GM21825 (cell line): ENCODE data around the gene DNAH1.

Experiments
- ATAC-seq: cut with Tn5 transposase; IDR thresholded peaks from one replicate; pipeline ENCODE4 v1.9.1; 2021; ENCODE audit warnings: mild to moderate bottlenecking, moderate library complexity; ENCODE audit not compliant: unreplicated experiment

DNAH1 gene

GRCh38 chr3:52432225-52432624 lies 116.1 kb downstream of the DNAH1 start:
- ATAC-seq, result no peak

- no peak for ATAC-seq
Measured at GRCh38 chr3:52432691-52433141, 116.6 kb downstream of the DNAH1 start.

GRCh38 chr3:52433328-52433995 lies 117.3 kb downstream of the DNAH1 start:
- no peak for ATAC-seq

- ATAC-seq, result no peak
Measured at GRCh38 chr3:52433996-52434479, 117.9 kb downstream of the DNAH1 start.

GRCh38 chr3:52434491-52435115 lies 118.5 kb downstream of the DNAH1 start:
- no peak for ATAC-seq

- no peak for ATAC-seq
Measured at GRCh38 chr3:52435246-52436101, 119.4 kb downstream of the DNAH1 start.

GRCh38 chr3:52436500-52437149 lies 120.5 kb downstream of the DNAH1 start:
- ATAC-seq, result no peak

- no peak for ATAC-seq
Measured at GRCh38 chr3:52437326-52438103, 121.4 kb downstream of the DNAH1 start.

- no peak for ATAC-seq
Measured at GRCh38 chr3:52438104-52438376, 121.9 kb downstream of the DNAH1 start.

- no peak for ATAC-seq
Measured at GRCh38 chr3:52438579-52439425, 122.7 kb downstream of the DNAH1 start.

- ATAC-seq, result no peak
Measured at GRCh38 chr3:52439426-52440248, 123.5 kb downstream of the DNAH1 start.

- ATAC-seq, result no peak
Measured at GRCh38 chr3:52440249-52440551, 124.1 kb downstream of the DNAH1 start.

- no peak for ATAC-seq
Measured at GRCh38 chr3:52440671-52441070, 124.6 kb downstream of the DNAH1 start.

GRCh38 chr3:52441091-52441771 lies 125.1 kb downstream of the DNAH1 start:
- no peak for ATAC-seq

- no peak for ATAC-seq
Measured at GRCh38 chr3:52441772-52442332, 125.7 kb downstream of the DNAH1 start.

GRCh38 chr3:52442409-52443267 lies 126.5 kb downstream of the DNAH1 start:
- no peak for ATAC-seq

GRCh38 chr3:52443268-52443610 lies 127.1 kb downstream of the DNAH1 start:
- ATAC-seq, result no peak
